H1 (cell line): ENCODE measurements around the gene PURA. TPM values are rescaled to one million over a fixed set of nuclear protein-coding genes. Genes with fewer than 3 reads are reported as not detected.

Source experiments
- CTCF ChIA-PET: fragments of 300-600 bp; sonication (Branson Sonifier 250); formaldehyde crosslinking; loops from one replicate; lab custom pipeline; 2021; ENCODE audit not compliant: partially characterized antibody; lab: Charles Lee
- POLR2A ChIA-PET: fragments of 300-600 bp; sonication (Branson Sonifier 250); formaldehyde crosslinking; loops from one replicate; lab custom pipeline; 2021; ENCODE audit warnings: inconsistent platforms; ENCODE audit not compliant: partially characterized antibody; lab: Charles Lee
- DNase-seq, 2 experiments: peaks; one replicate each; pipeline versions ENCODE4 v3.0.0 to v3.0.0-alpha.2; 2010 to 2022; ENCODE audit warnings: low spot score in 2 of 2, low read depth in 1 of 2, mixed read lengths in 1 of 2
- FAIRE-seq: peaks from 2 replicates; lab custom pipeline; 2011; peaks lifted over from hg19 to GRCh38; lab: Jason Lieb, UNC
- H2AFZ ChIP-seq: 2 replicates; pipeline ENCODE4 v1.8.1; 2012; ENCODE audit warnings: low read length, inconsistent platforms
- H2AK5ac ChIP-seq: 2 replicates; pipeline ENCODE4 v1.6.1; 2013; ENCODE audit warnings: low read depth, low read length
- H2BK120ac ChIP-seq: replicated peaks from 2 replicates; pipeline ENCODE3; 2013; ENCODE audit warnings: low read depth, low read length, inconsistent platforms
- H2BK12ac ChIP-seq: 2 replicates; pipeline ENCODE4 v1.6.1; 2013; ENCODE audit warnings: low read depth, low read length
- H2BK15ac ChIP-seq: 2 replicates; pipeline ENCODE4 v1.6.1; 2013; ENCODE audit warnings: low read length
- H2BK20ac ChIP-seq: 2 replicates; pipeline ENCODE4 v1.6.1; 2013; ENCODE audit warnings: low read length
- H2BK5ac ChIP-seq: 2 replicates; pipeline ENCODE4 v1.6.1; 2013; ENCODE audit warnings: low read depth, low read length
- H3K14ac ChIP-seq: 2 replicates; pipeline ENCODE4 v1.6.1; 2013; ENCODE audit warnings: inconsistent platforms; ENCODE audit not compliant: insufficient read length
- H3K18ac ChIP-seq: 2 replicates; pipeline ENCODE4 v1.6.1; 2013; ENCODE audit warnings: low read length; ENCODE audit errors: extremely low read depth
- H3K23ac ChIP-seq: 2 replicates; pipeline ENCODE4 v1.6.1; 2013; ENCODE audit warnings: inconsistent platforms; ENCODE audit not compliant: insufficient read length
- H3K23me2 ChIP-seq: 2 replicates; pipeline ENCODE4 v1.6.1; 2013; ENCODE audit warnings: low read depth, low read length
- H3K27ac ChIP-seq: 2 replicates; pipeline ENCODE4 v1.6.1; 2011; ENCODE audit warnings: low read depth, low read length, inconsistent platforms
- H3K27me3 ChIP-seq, 4 experiments: replicated peaks in 1 of 4; 1 replicate in 1 of 4; 2 replicates in 3 of 4; pipeline versions ENCODE4 v1.6.1 to v1.8.1; 2011 to 2013; ENCODE audit warnings: low read length in 3 of 4, mild to moderate bottlenecking in 3 of 4, inconsistent platforms in 2 of 4, mixed read lengths in 2 of 4, moderate library complexity in 1 of 4; ENCODE audit not compliant: control insufficient read depth in 3 of 4, insufficient read depth in 3 of 4; ENCODE audit errors: extremely low read depth in 1 of 4
- H3K36me3 ChIP-seq, 4 experiments: 2 replicates each; pipeline versions ENCODE4 v1.6.1 to v1.8.1; 2011 to 2013; ENCODE audit warnings: mild to moderate bottlenecking in 4 of 4, low read length in 3 of 4, moderate library complexity in 2 of 4, control low read depth in 1 of 4, inconsistent platforms in 1 of 4; ENCODE audit not compliant: insufficient read depth in 4 of 4, control insufficient read depth in 2 of 4
- H3K4ac ChIP-seq: replicated peaks from 2 replicates; pipeline ENCODE3; 2013; ENCODE audit warnings: low read length, low read depth, mixed read lengths, inconsistent platforms; ENCODE audit not compliant: insufficient read length
- H3K4me1 ChIP-seq, 4 experiments: replicated peaks in 1 of 4; 1 replicate in 1 of 4; 2 replicates in 3 of 4; pipeline versions ENCODE4 v1.6.1 to v1.8.1; 2011 to 2013; ENCODE audit warnings: low read length in 3 of 4, inconsistent platforms in 2 of 4, mixed read lengths in 1 of 4; ENCODE audit not compliant: insufficient read depth in 4 of 4, control insufficient read depth in 3 of 4
- H3K4me2 ChIP-seq, 2 experiments: 2 replicates each; pipeline versions ENCODE4 v1.6.1 to v1.8.1; 2011 to 2013; ENCODE audit warnings: low read depth in 2 of 2, low read length in 2 of 2, control low read depth in 1 of 2, inconsistent platforms in 1 of 2, mild to moderate bottlenecking in 1 of 2; ENCODE audit not compliant: insufficient read depth in 1 of 2
- H3K4me3 ChIP-seq, 4 experiments: fragments of 200-600, 300-600 bp in 1 of 4; sonication (generic), shearing (Covaris generic), sonication (Bioruptor Twin) in 1 of 4; 2 replicates each; pipeline versions ENCODE4 v1.5.1 to v1.8.1; 2011 to 2016; ENCODE audit warnings: low read length in 4 of 4, low read depth in 3 of 4, control low read depth in 2 of 4, inconsistent platforms in 2 of 4, mild to moderate bottlenecking in 2 of 4, mixed read lengths in 1 of 4, moderate library complexity in 1 of 4; ENCODE audit not compliant: insufficient read depth in 2 of 4; ENCODE audit errors: extremely low read depth in 1 of 4
- H3K56ac ChIP-seq: replicated peaks from 2 replicates; pipeline ENCODE3; 2013; ENCODE audit warnings: low read depth, mild to moderate bottlenecking, mixed read lengths, low read length, inconsistent platforms; ENCODE audit not compliant: insufficient read length
- H3K79me1 ChIP-seq: 2 replicates; pipeline ENCODE4 v1.6.1; 2013; ENCODE audit warnings: low read depth, low read length, control low read depth
- H3K79me2 ChIP-seq, 2 experiments: 2 replicates each; pipeline versions ENCODE4 v1.6.1 to v1.8.1; 2012 to 2013; ENCODE audit warnings: low read length in 2 of 2, mild to moderate bottlenecking in 2 of 2, inconsistent platforms in 1 of 2; ENCODE audit not compliant: insufficient read depth in 2 of 2, control insufficient read depth in 1 of 2
- H3K9ac ChIP-seq, 4 experiments: replicated peaks in 1 of 4; 1 replicate in 1 of 4; 2 replicates in 3 of 4; pipeline versions ENCODE4 v1.6.1 to v1.8.1; 2011 to 2013; ENCODE audit warnings: low read depth in 3 of 4, low read length in 3 of 4, control low read depth in 2 of 4, mild to moderate bottlenecking in 2 of 4, moderate library complexity in 2 of 4, inconsistent platforms in 1 of 4; ENCODE audit errors: extremely low read depth in 1 of 4
- H3K9me3 ChIP-seq, 2 experiments: 2 replicates each; pipeline versions ENCODE4 v1.6.1 to v1.8.1; 2012 to 2013; ENCODE audit warnings: mild to moderate bottlenecking in 2 of 2, moderate library complexity in 2 of 2, control low read depth in 1 of 2, inconsistent platforms in 1 of 2, low read depth in 1 of 2, low read length in 1 of 2, mixed read lengths in 1 of 2; ENCODE audit not compliant: insufficient read depth in 2 of 2
- H4K20me1 ChIP-seq, 2 experiments: replicated peaks in 1 of 2; 2 replicates each; pipeline versions ENCODE3 to v1.8.1; 2011 to 2013; ENCODE audit warnings: inconsistent platforms in 2 of 2, low read length in 2 of 2, mild to moderate bottlenecking in 1 of 2; ENCODE audit not compliant: insufficient read depth in 2 of 2, control insufficient read depth in 1 of 2
- H4K5ac ChIP-seq: 2 replicates; pipeline ENCODE4 v1.6.1; 2013; ENCODE audit warnings: low read length, low read depth, mixed read lengths, inconsistent platforms; ENCODE audit not compliant: insufficient read length
- H4K8ac ChIP-seq: 2 replicates; pipeline ENCODE4 v1.8.0; 2013; ENCODE audit warnings: mild to moderate bottlenecking, moderate library complexity, low read length, inconsistent platforms; ENCODE audit not compliant: insufficient read depth; ENCODE audit errors: extremely low read depth
- H4K91ac ChIP-seq: replicated peaks from 2 replicates; pipeline ENCODE3; 2013; ENCODE audit warnings: low read length, mixed read lengths, inconsistent platforms; ENCODE audit not compliant: insufficient read length
- CBX8 ChIP-seq: fragments of 300-800, 300-1000 bp; sonication (generic); IDR thresholded peaks from 2 replicates; pipeline ENCODE4 v1.7.1; 2016; ENCODE audit warnings: low read depth, low read length, borderline replicate concordance
- USF2 ChIP-seq: IDR thresholded peaks from 2 replicates; pipeline ENCODE4 v1.6.1; 2011; ENCODE audit warnings: low read length, improper control_type of control experiment
- WGBS, 2 experiments: shearing (Covaris generic) in 1 of 2; methylation state at CpG; one replicate each; pipeline versions ENCODE4 v1.1.6 to v1.1.7; 2013 to 2015; ENCODE audit warnings: low lambda C conversion rate in 2 of 2, mixed read lengths in 2 of 2, inconsistent platforms in 1 of 2, low coverage in 1 of 2, missing lambda C conversion rate in 1 of 2; ENCODE audit not compliant: insufficient replicate concordance in 2 of 2, insufficient coverage in 1 of 2, insufficient read length in 1 of 2; ENCODE audit errors: extremely low coverage in 1 of 2, missing lambda C conversion rate in 1 of 2; 5-methylcytosine and 5-hydroxymethylcytosine counted together
- polyA plus RNA-seq, 7 experiments: library from polyadenylated mRNA; depleted of rRNA in 3 of 7; stranded (reverse) in 5 of 7; unstranded in 2 of 7; fragments of >200 nt in 5 of 7; fragments of 200-250 nt in 2 of 7; gene quantifications; 1 replicate in 5 of 7; 2 replicates in 1 of 7; 4 replicates in 1 of 7; pipeline versions ENCODE4 v1.2.1 to v1.2.3, GENCODE V29; 2011 to 2013; ENCODE audit warnings: missing spikeins in 2 of 7, mixed read lengths in 2 of 7
- total RNA-seq: library from RNA; stranded (reverse); fragmentation: NEBNext Ultra II Directional; extraction: Animal tissue kit (Norgen Biotek cat#: 25700); gene quantifications from 2 replicates; pipeline ENCODE4 v1.2.1, GENCODE V29; 2021

Gene PURA
- total and polyA plus RNA-seq, 2 of the 8 experiments (the other 6 are each of a cell fraction or from before 2014, with no cell fraction given), result 0.98 to 2.1 TPM

- no peaks in the 10 kb centered on the region for H3K79me2 ChIP-seq
- no peak overlapping the region for H4K5ac ChIP-seq
- H4K20me1 ChIP-seq, result peaks cover 7 to 20% of the 10 kb centered on the region in 2 experiments
- H3K4me2 ChIP-seq, result no peak overlapping the region; a peak in 1 of 4 replicates
- H3K23ac ChIP-seq, result no peak overlapping the region
- no peak overlapping the region for H3K18ac ChIP-seq
- H3K27ac ChIP-seq, result no peak overlapping the region
- H2BK20ac ChIP-seq, result no peak overlapping the region
- H4K91ac ChIP-seq, result no peak overlapping the region
- TF ChIP-seq CBX8 (peak; percentile 82; the same call in 1 of the 2 replicates), USF2 (no peak)
- no peak overlapping the region for H3K9ac ChIP-seq
- H2AK5ac ChIP-seq, result no peak overlapping the region
- H2BK5ac ChIP-seq, result no peak overlapping the region
- H2BK15ac ChIP-seq, result no peak overlapping the region
- H3K27me3 ChIP-seq, result peaks cover 37 to 83% (median 62%) of the 10 kb centered on the region in 4 experiments
- no peak for DNase-seq
- FAIRE-seq, result no peak
- H3K79me1 ChIP-seq, result no peaks in the 10 kb centered on the region
- H2BK120ac ChIP-seq, result no peak overlapping the region
- H3K4ac ChIP-seq, result no peak overlapping the region
- H4K8ac ChIP-seq, result no peak overlapping the region
- no peak overlapping the region for H3K4me3 ChIP-seq
- H2AFZ ChIP-seq, result no peak overlapping the region
- H3K23me2 ChIP-seq, result peaks cover 24% of the 10 kb centered on the region
- H3K9me3 ChIP-seq, result no peaks in the 10 kb centered on the region
- POLR2A ChIA-PET, result interaction anchor here (1.4 kb wide), 2 partner anchors 36 to 68 kb away, joined by 3 to 4 read pairs; no protein-coding TSS in a partner anchor
- H2BK12ac ChIP-seq, result no peak overlapping the region
- CTCF ChIA-PET, result interaction anchor here (3.1 kb wide), 1 partner anchor 35 kb away, joined by 24 read pairs; no protein-coding TSS in a partner anchor
- no peaks in the 10 kb centered on the region for H3K36me3 ChIP-seq
- peaks cover 3 to 25% (median 10%) of the 10 kb centered on the region in 4 experiments; a peak in 6 of 7 replicates for H3K4me1 ChIP-seq
- WGBS, 2 experiments, result 4% methylated on average over 2 of the region's 2 CpGs; no CpG with 5 or more reads in 1 of the 2 experiments
- no peak overlapping the region for H3K56ac ChIP-seq
- no peak overlapping the region for H3K14ac ChIP-seq
Observed at GRCh38 chr5:140109759-140110645, 3.9 kb upstream of the PURA start.
